ENCODE measurements around the gene ATG16L1. TPM values are rescaled to one million over a fixed set of nuclear protein-coding genes. Genes with fewer than 3 reads are reported as not detected.

ATG16L1 gene
- total RNA-seq, 1 donor from 2014 or later = 18.4 TPM

DNA sequence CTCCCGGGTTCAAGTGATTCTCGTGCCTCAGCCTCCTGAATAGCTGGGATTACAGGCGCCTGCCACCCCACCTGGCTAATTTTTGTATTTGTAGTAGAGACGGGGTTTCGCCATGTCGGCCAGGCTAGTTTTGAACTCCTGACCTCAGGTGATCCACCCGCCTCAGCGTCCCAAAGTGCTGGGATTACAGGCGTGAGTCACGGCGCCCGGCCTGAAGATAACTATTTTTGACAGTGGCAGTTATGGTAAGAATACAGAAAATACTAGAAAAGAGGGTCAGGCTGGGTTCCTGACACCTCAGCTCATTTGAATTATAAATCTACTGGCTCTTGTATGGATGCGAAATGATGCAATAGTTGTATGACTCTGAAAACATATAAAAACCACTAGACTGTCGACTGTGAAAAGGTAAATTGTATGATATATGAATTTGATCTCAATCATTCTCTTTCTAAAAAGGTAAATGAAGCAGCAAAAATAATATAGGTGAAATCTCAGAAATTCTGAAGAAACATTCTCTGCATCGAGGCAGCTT, 91.8 kb downstream of the ATG16L1 start:
- ATAC-seq (no peak), DNase-seq (no peak)
- intact Hi-C loops (cut with micrococcal nuclease) = no loop called here

Other genes starting within 250 kb of the ATG16L1 start
- gene NGEF, start 238.4 kb upstream of the ATG16L1 start, total RNA-seq = not detected
- not detected for gene NEU2, start 219.0 kb upstream of the ATG16L1 start, total RNA-seq
- gene INPP5D, start 191.3 kb upstream of the ATG16L1 start, total RNA-seq = 5.8 TPM
- not detected for gene SAG, start 56.1 kb downstream of the ATG16L1 start, total RNA-seq
- 27.1 TPM for gene DGKD, start 102.8 kb downstream of the ATG16L1 start, total RNA-seq

Data from left ventricle myocardium superior (tissue), 1 donor.